Measurements from ENCODE around the gene NR1D2. TPM values are rescaled to one million over a fixed set of nuclear protein-coding genes. Genes with fewer than 3 reads are reported as not detected.
A peak's percentile ranks its signal among the peaks of the same experiment; 100 is the strongest.

Gene NR1D2
- total and polyA plus RNA-seq, 2 of the 13 experiments (the other 11 are each of a cell fraction or from before 2014, with no cell fraction given) = 5.3 to 8.1 TPM

DNA sequence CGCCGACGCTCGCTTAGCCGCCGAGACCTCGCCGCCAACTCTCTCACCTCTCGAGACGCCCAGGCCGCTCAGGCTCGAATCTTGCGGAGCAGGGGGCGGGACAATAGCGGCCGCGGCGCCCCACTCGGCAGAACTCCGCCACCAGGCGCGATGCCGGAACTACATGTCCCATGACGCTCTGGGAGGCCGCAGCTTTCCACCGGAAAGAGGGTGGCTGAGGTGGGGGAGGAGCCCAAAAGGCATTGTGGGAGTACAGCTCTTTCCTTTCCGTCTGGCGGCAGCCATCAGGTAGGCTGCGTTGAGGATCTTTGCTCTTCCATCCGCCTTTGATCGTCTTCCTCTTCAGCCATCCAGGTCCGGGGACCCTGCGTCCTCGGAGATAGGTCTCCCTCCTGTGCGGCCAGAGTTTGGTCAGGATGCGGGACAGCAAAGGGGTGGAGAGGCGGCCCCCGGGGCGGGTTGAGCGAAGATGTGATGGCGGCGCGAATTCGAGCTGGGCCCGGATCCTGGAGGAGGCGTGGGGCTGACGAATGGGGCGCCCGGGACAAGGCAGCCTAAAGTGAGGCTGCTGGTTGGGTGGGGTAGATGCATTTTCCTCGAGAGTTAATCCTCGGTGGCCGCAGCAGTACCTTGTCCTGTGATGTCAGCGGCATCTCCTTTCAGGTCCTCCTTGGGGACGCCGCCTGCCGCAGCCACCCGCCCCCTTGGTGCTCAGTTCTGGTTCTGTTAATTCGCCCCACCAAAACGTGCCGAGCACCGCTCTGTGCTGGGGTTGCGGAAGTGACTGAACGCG, 28.0 kb upstream of the NR1D2 start, which contains the start of the genes NKIRAS1 and RPL15 (continued):
- TF ChIP-seq, protein P1, sequence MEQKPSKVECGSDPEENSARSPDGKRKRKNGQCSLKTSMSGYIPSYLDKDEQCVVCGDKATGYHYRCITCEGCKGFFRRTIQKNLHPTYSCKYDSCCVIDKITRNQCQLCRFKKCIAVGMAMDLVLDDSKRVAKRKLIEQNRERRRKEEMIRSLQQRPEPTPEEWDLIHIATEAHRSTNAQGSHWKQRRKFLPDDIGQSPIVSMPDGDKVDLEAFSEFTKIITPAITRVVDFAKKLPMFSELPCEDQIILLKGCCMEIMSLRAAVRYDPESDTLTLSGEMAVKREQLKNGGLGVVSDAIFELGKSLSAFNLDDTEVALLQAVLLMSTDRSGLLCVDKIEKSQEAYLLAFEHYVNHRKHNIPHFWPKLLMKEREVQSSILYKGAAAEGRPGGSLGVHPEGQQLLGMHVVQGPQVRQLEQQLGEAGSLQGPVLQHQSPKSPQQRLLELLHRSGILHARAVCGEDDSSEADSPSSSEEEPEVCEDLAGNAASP (CRISPR knock-in tag; IDR thresholded peaks at IDR 0.05; ENCODE audit: borderline replicate concordance) = peak; percentile 56
- TF ChIP-seq, protein P2, sequence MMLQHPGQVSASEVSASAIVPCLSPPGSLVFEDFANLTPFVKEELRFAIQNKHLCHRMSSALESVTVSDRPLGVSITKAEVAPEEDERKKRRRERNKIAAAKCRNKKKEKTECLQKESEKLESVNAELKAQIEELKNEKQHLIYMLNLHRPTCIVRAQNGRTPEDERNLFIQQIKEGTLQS (CRISPR knock-in tag; IDR thresholded peaks at IDR 0.05) = peak; percentile 49
- TF ChIP-seq ZMAT3 (CRISPR knock-in tag; conservative IDR thresholded peaks at IDR 0.05) (peak; percentile 61), RELA (CRISPR knock-in tag; IDR thresholded peaks at IDR 0.05) (0 out of 2 replicates have a peak, but pooled peaks have one; percentile 45), ZNF7 (CRISPR knock-in tag; IDR thresholded peaks at IDR 0.05) (no peak), TEAD2 (CRISPR knock-in tag; IDR thresholded peaks at IDR 0.05) (no peak), SAP130 (CRISPR knock-in tag; IDR thresholded peaks at IDR 0.05; ENCODE audit: low read depth) (peak; percentile 80), NFE2L2 (IDR thresholded peaks at IDR 0.05; ENCODE audit: low read length) (no peak), THAP8 (CRISPR knock-in tag; IDR thresholded peaks at IDR 0.05; ENCODE audit: borderline replicate concordance) (0 out of 2 replicates have a peak, but pooled peaks have one; percentile 45), BORCS8-MEF2B (CRISPR knock-in tag; IDR thresholded peaks at IDR 0.05) (peak; percentile 89), ZNF142 (CRISPR knock-in tag; IDR thresholded peaks at IDR 0.05) (peak; percentile 35; the same call in 1 of the 2 replicates), MBNL3 (CRISPR knock-in tag; conservative IDR thresholded peaks at IDR 0.05) (no peak), ZNF577 (CRISPR knock-in tag; IDR thresholded peaks at IDR 0.05; ENCODE audit: borderline replicate concordance, low read depth) (no peak), ZNF740 (CRISPR knock-in tag; IDR thresholded peaks at IDR 0.05) (no peak), SRSF9 (IDR thresholded peaks at IDR 0.05; ENCODE audit: borderline replicate concordance, insufficient read depth, low read depth, low read length, poor library complexity, severe bottlenecking) (no peak)
- TF ChIP-seq, protein P3, sequence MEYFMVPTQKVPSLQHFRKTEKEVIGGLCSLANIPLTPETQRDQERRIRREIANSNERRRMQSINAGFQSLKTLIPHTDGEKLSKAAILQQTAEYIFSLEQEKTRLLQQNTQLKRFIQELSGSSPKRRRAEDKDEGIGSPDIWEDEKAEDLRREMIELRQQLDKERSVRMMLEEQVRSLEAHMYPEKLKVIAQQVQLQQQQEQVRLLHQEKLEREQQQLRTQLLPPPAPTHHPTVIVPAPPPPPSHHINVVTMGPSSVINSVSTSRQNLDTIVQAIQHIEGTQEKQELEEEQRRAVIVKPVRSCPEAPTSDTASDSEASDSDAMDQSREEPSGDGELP (IDR thresholded peaks at IDR 0.05; ENCODE audit: borderline replicate concordance, low read depth) = no peak; the same call in 1 of the 2 replicates

Data from HepG2 (cell line).